ENCODE data around the gene IPO5. TPM values are rescaled to one million over a fixed set of nuclear protein-coding genes. Genes with fewer than 3 reads are reported as not detected.

IPO5 gene
- polyA plus RNA-seq, 1 donor (not counting 4 experiments of a cell fraction or from before 2014, with no cell fraction given) = 130 TPM

DNA sequence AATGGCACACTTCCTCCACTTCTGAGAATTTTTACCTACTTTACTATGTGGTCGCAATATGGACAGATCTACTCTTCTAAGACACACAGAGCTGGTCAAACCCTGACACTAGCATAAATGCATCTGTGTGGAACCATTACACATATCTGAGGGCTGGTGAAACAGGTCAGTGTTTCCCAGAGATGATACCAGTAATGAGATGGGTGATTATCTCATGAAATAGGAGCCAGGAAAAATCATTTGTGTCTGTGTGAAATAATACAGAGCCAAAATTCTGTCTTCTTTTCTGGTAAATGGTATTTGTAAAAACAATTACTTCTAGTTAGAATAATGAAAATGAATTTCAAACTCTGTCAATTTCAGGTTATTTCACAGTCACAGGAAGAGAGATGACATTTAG lies 117.8 kb downstream of the IPO5 start:
- H3K27ac ChIP-seq (ENCODE audit: control insufficient read depth, insufficient read depth, low read length) = no peak overlapping the region
- TF ChIP-seq, protein P1, sequence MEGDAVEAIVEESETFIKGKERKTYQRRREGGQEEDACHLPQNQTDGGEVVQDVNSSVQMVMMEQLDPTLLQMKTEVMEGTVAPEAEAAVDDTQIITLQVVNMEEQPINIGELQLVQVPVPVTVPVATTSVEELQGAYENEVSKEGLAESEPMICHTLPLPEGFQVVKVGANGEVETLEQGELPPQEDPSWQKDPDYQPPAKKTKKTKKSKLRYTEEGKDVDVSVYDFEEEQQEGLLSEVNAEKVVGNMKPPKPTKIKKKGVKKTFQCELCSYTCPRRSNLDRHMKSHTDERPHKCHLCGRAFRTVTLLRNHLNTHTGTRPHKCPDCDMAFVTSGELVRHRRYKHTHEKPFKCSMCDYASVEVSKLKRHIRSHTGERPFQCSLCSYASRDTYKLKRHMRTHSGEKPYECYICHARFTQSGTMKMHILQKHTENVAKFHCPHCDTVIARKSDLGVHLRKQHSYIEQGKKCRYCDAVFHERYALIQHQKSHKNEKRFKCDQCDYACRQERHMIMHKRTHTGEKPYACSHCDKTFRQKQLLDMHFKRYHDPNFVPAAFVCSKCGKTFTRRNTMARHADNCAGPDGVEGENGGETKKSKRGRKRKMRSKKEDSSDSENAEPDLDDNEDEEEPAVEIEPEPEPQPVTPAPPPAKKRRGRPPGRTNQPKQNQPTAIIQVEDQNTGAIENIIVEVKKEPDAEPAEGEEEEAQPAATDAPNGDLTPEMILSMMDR (optimal IDR thresholded peaks at IDR 0.05 in 1 of 3, IDR thresholded peaks at IDR 0.05 in 1 of 3, conservative IDR thresholded peaks at IDR 0.05 in 1 of 3; ENCODE audit: extremely low read depth in 1 of 3, insufficient read depth in 2 of 3, low read length in 3 of 3) = no peak
- TF ChIP-seq EZH2 (IDR thresholded peaks at IDR 0.05; ENCODE audit: low read length) = no peak
- H3K4me3 ChIP-seq (ENCODE audit: control insufficient read depth in 2 of 3, extremely low read depth in 1 of 3, insufficient read depth in 2 of 3, low read depth in 1 of 3, low read length in 3 of 3) = no peak overlapping the region
- dilution Hi-C loops (cut with MboI; ENCODE audit: extremely low pct_ligation_motif_present, low sequenced_read_pairs) = no loop called here
- no peaks in the 10 kb centered on the region for H3K79me2 ChIP-seq (ENCODE audit: control insufficient read depth, insufficient read depth, low read length)
- FAIRE-seq (no peak), DNase-seq (ENCODE audit: low read depth, low spot score) (no peak)
- no peaks in the 10 kb centered on the region for H3K27me3 ChIP-seq (ENCODE audit: control insufficient read depth, extremely low read depth, insufficient read depth, low read length)
- no peaks in the 10 kb centered on the region for H3K9me3 ChIP-seq (ENCODE audit: control insufficient read depth, low read depth, low read length)
- H2AFZ ChIP-seq (ENCODE audit: control insufficient read depth, low read length) = no peak overlapping the region
- no peaks in the 10 kb centered on the region for H3K9me1 ChIP-seq (ENCODE audit: control insufficient read depth, extremely low read depth, insufficient read depth, low read length)
- no peak overlapping the region for H3K9ac ChIP-seq (ENCODE audit: control insufficient read depth, extremely low read depth, insufficient read depth, low read length)
- no peak overlapping the region for H3K4me2 ChIP-seq (ENCODE audit: control insufficient read depth, extremely low read depth, insufficient read depth, low read depth, low read length)
- peaks cover 4% of the 10 kb centered on the region for H3K4me1 ChIP-seq (ENCODE audit: control insufficient read depth, extremely low read depth, insufficient read depth, low read length)
- no peaks in the 10 kb centered on the region for H4K20me1 ChIP-seq (ENCODE audit: control insufficient read depth, extremely low read depth, insufficient read depth, low read length)
- H3K36me3 ChIP-seq (ENCODE audit: control insufficient read depth in 2 of 2, extremely low read depth in 1 of 2, insufficient read depth in 2 of 2, low read length in 2 of 2) = no peaks in the 10 kb centered on the region

- no peak overlapping the region for H3K9ac ChIP-seq (ENCODE audit: control insufficient read depth, extremely low read depth, insufficient read depth, low read length)
- no peak overlapping the region for H2AFZ ChIP-seq (ENCODE audit: control insufficient read depth, low read length)
- H3K4me1 ChIP-seq (ENCODE audit: control insufficient read depth, extremely low read depth, insufficient read depth, low read length) = peaks cover 4% of the 10 kb centered on the region
- no peaks in the 10 kb centered on the region for H4K20me1 ChIP-seq (ENCODE audit: control insufficient read depth, extremely low read depth, insufficient read depth, low read length)
- dilution Hi-C loops (cut with MboI; ENCODE audit: extremely low pct_ligation_motif_present, low sequenced_read_pairs) = no loop called here
- H3K9me1 ChIP-seq (ENCODE audit: control insufficient read depth, extremely low read depth, insufficient read depth, low read length) = no peaks in the 10 kb centered on the region
- H3K36me3 ChIP-seq (ENCODE audit: control insufficient read depth in 2 of 2, extremely low read depth in 1 of 2, insufficient read depth in 2 of 2, low read length in 2 of 2) = no peaks in the 10 kb centered on the region
- no peaks in the 10 kb centered on the region for H3K9me3 ChIP-seq (ENCODE audit: control insufficient read depth, low read depth, low read length)
- no peak overlapping the region for H3K27ac ChIP-seq (ENCODE audit: control insufficient read depth, insufficient read depth, low read length)
- no peak for DNase-seq (ENCODE audit: low read depth, low spot score)
- no peaks in the 10 kb centered on the region for H3K27me3 ChIP-seq (ENCODE audit: control insufficient read depth, extremely low read depth, insufficient read depth, low read length)
- H3K79me2 ChIP-seq (ENCODE audit: control insufficient read depth, insufficient read depth, low read length) = no peaks in the 10 kb centered on the region
- FAIRE-seq = no peak
- TF ChIP-seq EZH2 (IDR thresholded peaks at IDR 0.05; ENCODE audit: low read length) = no peak
- TF ChIP-seq, protein P1 (optimal IDR thresholded peaks at IDR 0.05 in 1 of 3, IDR thresholded peaks at IDR 0.05 in 1 of 3, conservative IDR thresholded peaks at IDR 0.05 in 1 of 3; ENCODE audit: extremely low read depth in 1 of 3, insufficient read depth in 2 of 3, low read length in 3 of 3) = no peak
- no peak overlapping the region for H3K4me2 ChIP-seq (ENCODE audit: control insufficient read depth, extremely low read depth, insufficient read depth, low read depth, low read length)
- no peak overlapping the region for H3K4me3 ChIP-seq (ENCODE audit: control insufficient read depth in 2 of 3, extremely low read depth in 1 of 3, insufficient read depth in 2 of 3, low read depth in 1 of 3, low read length in 3 of 3)
Measured at GRCh38 chr13:98072476-98072875, 119.0 kb downstream of the IPO5 start.

Small RNA genes within 50 kb of the gene (small RNA-seq; reads per million reads assigned to genes)
- 0 reads per million in 3 experiments for gene FTLP8 (ENCODE audit: insufficient read length in 3 of 3, low read depth in 3 of 3, low replicate concordance in 1 of 3)

Other genes starting within 250 kb of the IPO5 start
- 5.7 to 23.1 TPM (median 10.3 TPM) in 3 replicates for gene FARP1, start 189.4 kb downstream of the IPO5 start, polyA plus RNA-seq
- not detected in 3 replicates for gene RNF113B, start 223.6 kb downstream of the IPO5 start, polyA plus RNA-seq

Measured in keratinocyte (primary cell).